H1 (cell line): ENCODE measurements around the gene SLC1A1. TPM values are rescaled to one million over a fixed set of nuclear protein-coding genes. Genes with fewer than 3 reads are reported as not detected.

ENCODE experiments used
- CTCF ChIA-PET: fragments of 300-600 bp; sonication (Branson Sonifier 250); formaldehyde crosslinking; loops from one replicate; lab custom pipeline; 2021; ENCODE audit not compliant: partially characterized antibody; lab: Charles Lee
- POLR2A ChIA-PET: fragments of 300-600 bp; sonication (Branson Sonifier 250); formaldehyde crosslinking; loops from one replicate; lab custom pipeline; 2021; ENCODE audit warnings: inconsistent platforms; ENCODE audit not compliant: partially characterized antibody; lab: Charles Lee
- DNase-seq, 2 experiments: peaks; one replicate each; pipeline versions ENCODE4 v3.0.0 to v3.0.0-alpha.2; 2010 to 2022; ENCODE audit warnings: low spot score in 2 of 2, low read depth in 1 of 2, mixed read lengths in 1 of 2
- FAIRE-seq: peaks from 2 replicates; lab custom pipeline; 2011; peaks lifted over from hg19 to GRCh38; lab: Jason Lieb, UNC
- H2AFZ ChIP-seq: 2 replicates; pipeline ENCODE4 v1.8.1; 2012; ENCODE audit warnings: low read length, inconsistent platforms
- H2AK5ac ChIP-seq: 2 replicates; pipeline ENCODE4 v1.6.1; 2013; ENCODE audit warnings: low read depth, low read length
- H2BK120ac ChIP-seq: replicated peaks from 2 replicates; pipeline ENCODE3; 2013; ENCODE audit warnings: low read depth, low read length, inconsistent platforms
- H2BK12ac ChIP-seq: 2 replicates; pipeline ENCODE4 v1.6.1; 2013; ENCODE audit warnings: low read depth, low read length
- H2BK15ac ChIP-seq: 2 replicates; pipeline ENCODE4 v1.6.1; 2013; ENCODE audit warnings: low read length
- H2BK20ac ChIP-seq: 2 replicates; pipeline ENCODE4 v1.6.1; 2013; ENCODE audit warnings: low read length
- H2BK5ac ChIP-seq: 2 replicates; pipeline ENCODE4 v1.6.1; 2013; ENCODE audit warnings: low read depth, low read length
- H3K14ac ChIP-seq: 2 replicates; pipeline ENCODE4 v1.6.1; 2013; ENCODE audit warnings: inconsistent platforms; ENCODE audit not compliant: insufficient read length
- H3K18ac ChIP-seq: 2 replicates; pipeline ENCODE4 v1.6.1; 2013; ENCODE audit warnings: low read length; ENCODE audit errors: extremely low read depth
- H3K23ac ChIP-seq: 2 replicates; pipeline ENCODE4 v1.6.1; 2013; ENCODE audit warnings: inconsistent platforms; ENCODE audit not compliant: insufficient read length
- H3K23me2 ChIP-seq: 2 replicates; pipeline ENCODE4 v1.6.1; 2013; ENCODE audit warnings: low read depth, low read length
- H3K27ac ChIP-seq: 2 replicates; pipeline ENCODE4 v1.6.1; 2011; ENCODE audit warnings: low read depth, low read length, inconsistent platforms
- H3K27me3 ChIP-seq, 4 experiments: replicated peaks in 1 of 4; 1 replicate in 1 of 4; 2 replicates in 3 of 4; pipeline versions ENCODE4 v1.6.1 to v1.8.1; 2011 to 2013; ENCODE audit warnings: low read length in 3 of 4, mild to moderate bottlenecking in 3 of 4, inconsistent platforms in 2 of 4, mixed read lengths in 2 of 4, moderate library complexity in 1 of 4; ENCODE audit not compliant: control insufficient read depth in 3 of 4, insufficient read depth in 3 of 4; ENCODE audit errors: extremely low read depth in 1 of 4
- H3K36me3 ChIP-seq, 4 experiments: 2 replicates each; pipeline versions ENCODE4 v1.6.1 to v1.8.1; 2011 to 2013; ENCODE audit warnings: mild to moderate bottlenecking in 4 of 4, low read length in 3 of 4, moderate library complexity in 2 of 4, control low read depth in 1 of 4, inconsistent platforms in 1 of 4; ENCODE audit not compliant: insufficient read depth in 4 of 4, control insufficient read depth in 2 of 4
- H3K4ac ChIP-seq: replicated peaks from 2 replicates; pipeline ENCODE3; 2013; ENCODE audit warnings: low read length, low read depth, mixed read lengths, inconsistent platforms; ENCODE audit not compliant: insufficient read length
- H3K4me1 ChIP-seq, 4 experiments: replicated peaks in 1 of 4; 1 replicate in 1 of 4; 2 replicates in 3 of 4; pipeline versions ENCODE4 v1.6.1 to v1.8.1; 2011 to 2013; ENCODE audit warnings: low read length in 3 of 4, inconsistent platforms in 2 of 4, mixed read lengths in 1 of 4; ENCODE audit not compliant: insufficient read depth in 4 of 4, control insufficient read depth in 3 of 4
- H3K4me2 ChIP-seq, 2 experiments: 2 replicates each; pipeline versions ENCODE4 v1.6.1 to v1.8.1; 2011 to 2013; ENCODE audit warnings: low read depth in 2 of 2, low read length in 2 of 2, control low read depth in 1 of 2, inconsistent platforms in 1 of 2, mild to moderate bottlenecking in 1 of 2; ENCODE audit not compliant: insufficient read depth in 1 of 2
- H3K4me3 ChIP-seq, 4 experiments: fragments of 200-600, 300-600 bp in 1 of 4; sonication (generic), shearing (Covaris generic), sonication (Bioruptor Twin) in 1 of 4; 2 replicates each; pipeline versions ENCODE4 v1.5.1 to v1.8.1; 2011 to 2016; ENCODE audit warnings: low read length in 4 of 4, low read depth in 3 of 4, control low read depth in 2 of 4, inconsistent platforms in 2 of 4, mild to moderate bottlenecking in 2 of 4, mixed read lengths in 1 of 4, moderate library complexity in 1 of 4; ENCODE audit not compliant: insufficient read depth in 2 of 4; ENCODE audit errors: extremely low read depth in 1 of 4
- H3K56ac ChIP-seq: replicated peaks from 2 replicates; pipeline ENCODE3; 2013; ENCODE audit warnings: low read depth, mild to moderate bottlenecking, mixed read lengths, low read length, inconsistent platforms; ENCODE audit not compliant: insufficient read length
- H3K79me1 ChIP-seq: 2 replicates; pipeline ENCODE4 v1.6.1; 2013; ENCODE audit warnings: low read depth, low read length, control low read depth
- H3K79me2 ChIP-seq, 2 experiments: 2 replicates each; pipeline versions ENCODE4 v1.6.1 to v1.8.1; 2012 to 2013; ENCODE audit warnings: low read length in 2 of 2, mild to moderate bottlenecking in 2 of 2, inconsistent platforms in 1 of 2; ENCODE audit not compliant: insufficient read depth in 2 of 2, control insufficient read depth in 1 of 2
- H3K9ac ChIP-seq, 4 experiments: replicated peaks in 1 of 4; 1 replicate in 1 of 4; 2 replicates in 3 of 4; pipeline versions ENCODE4 v1.6.1 to v1.8.1; 2011 to 2013; ENCODE audit warnings: low read depth in 3 of 4, low read length in 3 of 4, control low read depth in 2 of 4, mild to moderate bottlenecking in 2 of 4, moderate library complexity in 2 of 4, inconsistent platforms in 1 of 4; ENCODE audit errors: extremely low read depth in 1 of 4
- H3K9me3 ChIP-seq, 2 experiments: 2 replicates each; pipeline versions ENCODE4 v1.6.1 to v1.8.1; 2012 to 2013; ENCODE audit warnings: mild to moderate bottlenecking in 2 of 2, moderate library complexity in 2 of 2, control low read depth in 1 of 2, inconsistent platforms in 1 of 2, low read depth in 1 of 2, low read length in 1 of 2, mixed read lengths in 1 of 2; ENCODE audit not compliant: insufficient read depth in 2 of 2
- H4K20me1 ChIP-seq, 2 experiments: replicated peaks in 1 of 2; 2 replicates each; pipeline versions ENCODE3 to v1.8.1; 2011 to 2013; ENCODE audit warnings: inconsistent platforms in 2 of 2, low read length in 2 of 2, mild to moderate bottlenecking in 1 of 2; ENCODE audit not compliant: insufficient read depth in 2 of 2, control insufficient read depth in 1 of 2
- H4K5ac ChIP-seq: 2 replicates; pipeline ENCODE4 v1.6.1; 2013; ENCODE audit warnings: low read length, low read depth, mixed read lengths, inconsistent platforms; ENCODE audit not compliant: insufficient read length
- H4K8ac ChIP-seq: 2 replicates; pipeline ENCODE4 v1.8.0; 2013; ENCODE audit warnings: mild to moderate bottlenecking, moderate library complexity, low read length, inconsistent platforms; ENCODE audit not compliant: insufficient read depth; ENCODE audit errors: extremely low read depth
- H4K91ac ChIP-seq: replicated peaks from 2 replicates; pipeline ENCODE3; 2013; ENCODE audit warnings: low read length, mixed read lengths, inconsistent platforms; ENCODE audit not compliant: insufficient read length
- BRCA1 ChIP-seq: IDR thresholded peaks from 2 replicates; pipeline ENCODE4 v1.6.1; 2012; ENCODE audit warnings: low read depth, low read length, improper control_type of control experiment
- CBX8 ChIP-seq: fragments of 300-800, 300-1000 bp; sonication (generic); IDR thresholded peaks from 2 replicates; pipeline ENCODE4 v1.7.1; 2016; ENCODE audit warnings: low read depth, low read length, borderline replicate concordance
- NANOG ChIP-seq: IDR thresholded peaks from 2 replicates; pipeline ENCODE4 v1.6.1; 2011; ENCODE audit warnings: low read length, low read depth, mild to moderate bottlenecking, inconsistent platforms; ENCODE audit not compliant: insufficient read depth, poor library complexity, severe bottlenecking
- RAD21 ChIP-seq, 2 experiments: IDR thresholded peaks in 1 of 2; conservative IDR thresholded peaks in 1 of 2; 2 replicates each; pipeline ENCODE4 v1.6.1; 2011; ENCODE audit warnings: low read depth in 2 of 2, low read length in 2 of 2, improper control_type of control experiment in 1 of 2, inconsistent platforms in 1 of 2, mild to moderate bottlenecking in 1 of 2, moderate library complexity in 1 of 2
- SUZ12 ChIP-seq: fragments of 200-600 bp; sonication (generic); IDR thresholded peaks from 2 replicates; pipeline ENCODE4 v1.6.1; 2012; ENCODE audit warnings: mild to moderate bottlenecking, inconsistent platforms, low read length, moderate library complexity, mixed read lengths
- WGBS, 2 experiments: shearing (Covaris generic) in 1 of 2; methylation state at CpG; one replicate each; pipeline versions ENCODE4 v1.1.6 to v1.1.7; 2013 to 2015; ENCODE audit warnings: low lambda C conversion rate in 2 of 2, mixed read lengths in 2 of 2, inconsistent platforms in 1 of 2, low coverage in 1 of 2, missing lambda C conversion rate in 1 of 2; ENCODE audit not compliant: insufficient replicate concordance in 2 of 2, insufficient coverage in 1 of 2, insufficient read length in 1 of 2; ENCODE audit errors: extremely low coverage in 1 of 2, missing lambda C conversion rate in 1 of 2; 5-methylcytosine and 5-hydroxymethylcytosine counted together
- polyA plus RNA-seq, 7 experiments: library from polyadenylated mRNA; depleted of rRNA in 3 of 7; stranded (reverse) in 5 of 7; unstranded in 2 of 7; fragments of >200 nt in 5 of 7; fragments of 200-250 nt in 2 of 7; gene quantifications; 1 replicate in 5 of 7; 2 replicates in 1 of 7; 4 replicates in 1 of 7; pipeline versions ENCODE4 v1.2.1 to v1.2.3, GENCODE V29; 2011 to 2013; ENCODE audit warnings: missing spikeins in 2 of 7, mixed read lengths in 2 of 7
- total RNA-seq: library from RNA; stranded (reverse); fragmentation: NEBNext Ultra II Directional; extraction: Animal tissue kit (Norgen Biotek cat#: 25700); gene quantifications from 2 replicates; pipeline ENCODE4 v1.2.1, GENCODE V29; 2021
- TF ChIP-seq, protein P1 (sequence below): IDR thresholded peaks from 2 replicates; pipeline ENCODE4 v1.6.1; 2011; ENCODE audit warnings: low read length, improper control_type of control experiment
- TF ChIP-seq, protein P2 (sequence below), 3 experiments: IDR thresholded peaks; 1 replicate in 2 of 3; 2 replicates in 1 of 3; pipeline versions ENCODE4 v1.5.1 to v1.6.1; 2011; ENCODE audit warnings: low read length in 3 of 3, mild to moderate bottlenecking in 3 of 3, inconsistent platforms in 2 of 3, low read depth in 1 of 3, moderate library complexity in 1 of 3; ENCODE audit not compliant: insufficient read depth in 1 of 3; ENCODE audit errors: control extremely low read depth in 1 of 3

SLC1A1 gene
- total and polyA plus RNA-seq, 2 of the 8 experiments (the other 6 are each of a cell fraction or from before 2014, with no cell fraction given), result 4.7 to 11.7 TPM

DNA sequence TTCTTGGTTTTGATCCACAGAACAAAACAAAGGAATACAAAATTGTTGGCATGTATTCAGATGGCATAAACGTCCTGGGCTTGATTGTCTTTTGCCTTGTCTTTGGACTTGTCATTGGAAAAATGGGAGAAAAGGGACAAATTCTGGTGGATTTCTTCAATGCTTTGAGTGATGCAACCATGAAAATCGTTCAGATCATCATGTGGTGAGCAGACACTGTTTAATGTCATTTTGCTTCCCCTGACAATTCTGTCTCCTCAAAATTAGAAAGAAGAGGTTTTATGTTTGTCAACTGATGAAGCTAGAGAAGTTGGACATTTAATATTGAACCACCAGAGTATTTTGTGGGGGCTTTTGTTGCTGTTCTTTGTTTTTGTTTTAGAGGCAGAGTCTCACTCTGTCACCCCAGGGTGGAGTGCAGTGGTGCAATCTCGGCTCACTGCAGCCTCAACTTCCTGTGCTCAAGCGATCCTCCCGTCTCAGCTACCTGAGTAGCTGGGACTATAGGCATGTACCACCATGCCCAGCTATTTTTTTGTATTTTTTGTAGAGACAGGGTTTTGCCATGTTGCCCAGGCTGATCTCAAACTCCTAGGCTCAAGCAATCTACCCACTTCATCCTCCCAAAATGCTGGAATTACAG, 82.0 kb downstream of the SLC1A1 start:
- Histone ChIP-seq H2BK15ac (no peak overlapping the region), H4K8ac (no peak overlapping the region), H2BK20ac (no peak overlapping the region), H2BK5ac (no peak overlapping the region), H2BK12ac (no peak overlapping the region), H2AFZ (no peak overlapping the region), H3K9me3 (no peaks in the 10 kb centered on the region), H3K18ac (no peak overlapping the region), H3K4me2 (no peak overlapping the region), H3K36me3 (no peaks in the 10 kb centered on the region), H3K23ac (no peak overlapping the region), H3K79me1 (no peaks in the 10 kb centered on the region), H3K23me2 (no peaks in the 10 kb centered on the region), H2AK5ac (no peak overlapping the region), H4K91ac (no peak overlapping the region), H3K27me3 (no peaks in the 10 kb centered on the region), H3K4me3 (no peak overlapping the region), H4K20me1 (peaks cover 0 to 2% of the 10 kb centered on the region in 2 experiments), H3K4me1 (no peaks in the 10 kb centered on the region; a peak in 2 of 7 replicates), H3K56ac (no peak overlapping the region), H3K4ac (no peak overlapping the region), H3K14ac (no peak overlapping the region), H3K79me2 (no peaks in the 10 kb centered on the region), H3K9ac (no peak overlapping the region), H4K5ac (no peak overlapping the region), H2BK120ac (no peak overlapping the region), H3K27ac (no peak overlapping the region)
- WGBS, 2 experiments, result 86% methylated on average over 5 of the region's 5 CpGs; no CpG with 5 or more reads in 1 of the 2 experiments
- DNase-seq, result no peak
- ChIA-PET CTCF (interaction anchor here (1.4 to 1.5 kb wide), 3 partner anchors 23 to 143 kb away, joined by 3 to 7 read pairs (median 4); no protein-coding TSS in a partner anchor), POLR2A (no interaction called here)
- FAIRE-seq, result no peak
- no peak for TF ChIP-seq BRCA1
- no peak for TF ChIP-seq CBX8
- no peak for TF ChIP-seq SUZ12
- TF ChIP-seq, protein P1, sequence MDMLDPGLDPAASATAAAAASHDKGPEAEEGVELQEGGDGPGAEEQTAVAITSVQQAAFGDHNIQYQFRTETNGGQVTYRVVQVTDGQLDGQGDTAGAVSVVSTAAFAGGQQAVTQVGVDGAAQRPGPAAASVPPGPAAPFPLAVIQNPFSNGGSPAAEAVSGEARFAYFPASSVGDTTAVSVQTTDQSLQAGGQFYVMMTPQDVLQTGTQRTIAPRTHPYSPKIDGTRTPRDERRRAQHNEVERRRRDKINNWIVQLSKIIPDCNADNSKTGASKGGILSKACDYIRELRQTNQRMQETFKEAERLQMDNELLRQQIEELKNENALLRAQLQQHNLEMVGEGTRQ, result no peak
- no peak for TF ChIP-seq RAD21 (IDR thresholded peaks at IDR 0.05 in 1 of 2, conservative IDR thresholded peaks at IDR 0.05 in 1 of 2; ENCODE audit: low read depth in 2 of 2, low read length in 2 of 2)
- TF ChIP-seq NANOG, result no peak
- TF ChIP-seq, protein P2, sequence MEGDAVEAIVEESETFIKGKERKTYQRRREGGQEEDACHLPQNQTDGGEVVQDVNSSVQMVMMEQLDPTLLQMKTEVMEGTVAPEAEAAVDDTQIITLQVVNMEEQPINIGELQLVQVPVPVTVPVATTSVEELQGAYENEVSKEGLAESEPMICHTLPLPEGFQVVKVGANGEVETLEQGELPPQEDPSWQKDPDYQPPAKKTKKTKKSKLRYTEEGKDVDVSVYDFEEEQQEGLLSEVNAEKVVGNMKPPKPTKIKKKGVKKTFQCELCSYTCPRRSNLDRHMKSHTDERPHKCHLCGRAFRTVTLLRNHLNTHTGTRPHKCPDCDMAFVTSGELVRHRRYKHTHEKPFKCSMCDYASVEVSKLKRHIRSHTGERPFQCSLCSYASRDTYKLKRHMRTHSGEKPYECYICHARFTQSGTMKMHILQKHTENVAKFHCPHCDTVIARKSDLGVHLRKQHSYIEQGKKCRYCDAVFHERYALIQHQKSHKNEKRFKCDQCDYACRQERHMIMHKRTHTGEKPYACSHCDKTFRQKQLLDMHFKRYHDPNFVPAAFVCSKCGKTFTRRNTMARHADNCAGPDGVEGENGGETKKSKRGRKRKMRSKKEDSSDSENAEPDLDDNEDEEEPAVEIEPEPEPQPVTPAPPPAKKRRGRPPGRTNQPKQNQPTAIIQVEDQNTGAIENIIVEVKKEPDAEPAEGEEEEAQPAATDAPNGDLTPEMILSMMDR (IDR thresholded peaks at IDR 0.05; ENCODE audit: control extremely low read depth in 1 of 3, insufficient read depth in 1 of 3, low read depth in 1 of 3, low read length in 3 of 3), result no peak
